Panc1 (cell line): Measurements from ENCODE around the gene IGF1R. TPM values are rescaled to one million over a fixed set of nuclear protein-coding genes. Genes with fewer than 3 reads are reported as not detected.

Experiments
- ATAC-seq: fragments of 200-7000 bp; cut with Tn5 transposase; 2 replicates; pipeline ENCODE4 v1.9.1; 2020; ENCODE audit warnings: mild to moderate bottlenecking, moderate library complexity
- BruUV-seq: library from RNA; stranded (reverse); fragments of 400-500 nt; replicated peaks from 2 replicates; lab custom pipeline; 2021; lab: Mats Ljungman, UMichigan
- CTCF ChIA-PET: fragments of 300-600 bp; sonication (Branson Sonifier 250); formaldehyde crosslinking; loops from one replicate; lab custom pipeline; 2022; ENCODE audit warnings: antibody characterized with exemption; lab: Charles Lee
- POLR2A ChIA-PET: fragments of 300-600 bp; sonication (Branson Sonifier 250); formaldehyde crosslinking; loops from one replicate; lab custom pipeline; 2022; ENCODE audit warnings: antibody characterized with exemption; lab: Charles Lee
- DNase-seq: peaks from one replicate; pipeline ENCODE4 v3.0.0-alpha.2; 2010; ENCODE audit warnings: low read depth, low spot score
- H3K27ac ChIP-seq: 2 replicates; pipeline ENCODE4 v1.5.1; 2011; ENCODE audit warnings: mild to moderate bottlenecking, low read length, inconsistent platforms
- H3K27me3 ChIP-seq: fragments of 200-500 bp; sonication (Bioruptor generic); 2 replicates; pipeline ENCODE4 v1.6.0; 2014; ENCODE audit warnings: low read length, inconsistent platforms; ENCODE audit not compliant: control insufficient read depth, insufficient read depth
- H3K36me3 ChIP-seq: fragments of 200-500 bp; sonication (Bioruptor generic); 2 replicates; pipeline ENCODE4 v1.5.1; 2014; ENCODE audit warnings: inconsistent platforms, mild to moderate bottlenecking, low read length, moderate library complexity; ENCODE audit not compliant: control insufficient read depth, insufficient read depth
- H3K4me1 ChIP-seq: 2 replicates; pipeline ENCODE4 v1.5.1; 2011; ENCODE audit warnings: inconsistent platforms, mild to moderate bottlenecking, low read length, moderate library complexity; ENCODE audit not compliant: control insufficient read depth, insufficient read depth
- H3K4me3 ChIP-seq, 2 experiments: 2 replicates each; pipeline ENCODE4 v1.5.1; 2011 to 2012; ENCODE audit warnings: low read depth in 2 of 2, low read length in 2 of 2, mild to moderate bottlenecking in 2 of 2, inconsistent platforms in 1 of 2, moderate library complexity in 1 of 2
- H3K9me3 ChIP-seq: fragments of 200-500 bp; sonication (Bioruptor generic); 2 replicates; pipeline ENCODE4 v1.5.1; 2014; ENCODE audit warnings: low read depth, mild to moderate bottlenecking, inconsistent platforms, low read length, moderate library complexity; ENCODE audit not compliant: control insufficient read depth, insufficient read depth
- POLR2AphosphoS5 ChIP-seq: IDR thresholded peaks from 2 replicates; pipeline ENCODE4 v1.6.1; 2012; ENCODE audit warnings: mild to moderate bottlenecking, low read depth, low read length, moderate library complexity
- SIN3A ChIP-seq: IDR thresholded peaks from 2 replicates; pipeline ENCODE4 v1.6.1; 2012; ENCODE audit warnings: low read depth, mild to moderate bottlenecking, low read length, moderate library complexity, borderline replicate concordance; ENCODE audit not compliant: insufficient read depth
- TCF7L2 ChIP-seq: IDR thresholded peaks from 2 replicates; pipeline ENCODE4 v1.6.1; 2011; ENCODE audit warnings: mild to moderate bottlenecking, low read depth, low read length, inconsistent platforms
- in situ Hi-C: cut with HindIII; loops from 2 replicates; pipeline ENCODE4 v1.10.0; 2016; ENCODE audit warnings: low sequenced_read_pairs, low pct_unique_long_range_greater_than_20kb
- intact Hi-C: fragments of 100-400 bp; cut with micrococcal nuclease; formaldehyde crosslinking; loops from one replicate; pipeline ENCODE4 v1.10.0; 2022; ENCODE audit not compliant: unreplicated experiment
- microRNA-seq: library from miRNA; unstranded; fragments of <30 nt; microRNA quantifications from one replicate; pipeline ENCODE4 v1.1.0, GENCODE V29; 2020; ENCODE audit not compliant: unreplicated experiment
- total RNA-seq: library from RNA; stranded (reverse); gene quantifications from one replicate; pipeline ENCODE4 v1.2.1, GENCODE V29; 2021; ENCODE audit not compliant: unreplicated experiment
- TF ChIP-seq, protein P1 (sequence below), 2 experiments: IDR thresholded peaks; 2 replicates each; pipeline ENCODE4 v1.6.1; 2011 to 2012; ENCODE audit warnings: low read depth in 2 of 2, control low read depth in 1 of 2, low read length in 1 of 2, mild to moderate bottlenecking in 1 of 2, moderate library complexity in 1 of 2; ENCODE audit not compliant: insufficient read depth in 1 of 2
- TF ChIP-seq, protein P2 (sequence below): fragments of 450-650 bp; IDR thresholded peaks from 2 replicates; pipeline ENCODE4 v1.5.1; 2017; ENCODE audit warnings: mild to moderate bottlenecking

IGF1R gene
- total RNA-seq, 1 experiment from 2014 or later: 77.1 TPM

GRCh38 chr15:99010768-99011167 lies 362.4 kb downstream of the IGF1R start:
- no peak overlapping the region for H3K4me3 ChIP-seq
- in situ Hi-C loops: no loop called here
- no peaks in the 10 kb centered on the region for H3K27me3 ChIP-seq
- no peak for ATAC-seq
- BruUV-seq: no TSS peak
- no peak overlapping the region for H3K27ac ChIP-seq
- ChIA-PET CTCF (no interaction called here), POLR2A (no interaction called here)
- no peaks in the 10 kb centered on the region for H3K36me3 ChIP-seq
- no peak for DNase-seq
- peaks cover under 1% of the 10 kb centered on the region; the same call in 1 of the 2 replicates for H3K4me1 ChIP-seq
- H3K9me3 ChIP-seq: no peaks in the 10 kb centered on the region
- intact Hi-C loops: no loop called here
- TF ChIP-seq TCF7L2 (no peak), SIN3A (no peak), POLR2AphosphoS5 (no peak)
- TF ChIP-seq, protein P1, sequence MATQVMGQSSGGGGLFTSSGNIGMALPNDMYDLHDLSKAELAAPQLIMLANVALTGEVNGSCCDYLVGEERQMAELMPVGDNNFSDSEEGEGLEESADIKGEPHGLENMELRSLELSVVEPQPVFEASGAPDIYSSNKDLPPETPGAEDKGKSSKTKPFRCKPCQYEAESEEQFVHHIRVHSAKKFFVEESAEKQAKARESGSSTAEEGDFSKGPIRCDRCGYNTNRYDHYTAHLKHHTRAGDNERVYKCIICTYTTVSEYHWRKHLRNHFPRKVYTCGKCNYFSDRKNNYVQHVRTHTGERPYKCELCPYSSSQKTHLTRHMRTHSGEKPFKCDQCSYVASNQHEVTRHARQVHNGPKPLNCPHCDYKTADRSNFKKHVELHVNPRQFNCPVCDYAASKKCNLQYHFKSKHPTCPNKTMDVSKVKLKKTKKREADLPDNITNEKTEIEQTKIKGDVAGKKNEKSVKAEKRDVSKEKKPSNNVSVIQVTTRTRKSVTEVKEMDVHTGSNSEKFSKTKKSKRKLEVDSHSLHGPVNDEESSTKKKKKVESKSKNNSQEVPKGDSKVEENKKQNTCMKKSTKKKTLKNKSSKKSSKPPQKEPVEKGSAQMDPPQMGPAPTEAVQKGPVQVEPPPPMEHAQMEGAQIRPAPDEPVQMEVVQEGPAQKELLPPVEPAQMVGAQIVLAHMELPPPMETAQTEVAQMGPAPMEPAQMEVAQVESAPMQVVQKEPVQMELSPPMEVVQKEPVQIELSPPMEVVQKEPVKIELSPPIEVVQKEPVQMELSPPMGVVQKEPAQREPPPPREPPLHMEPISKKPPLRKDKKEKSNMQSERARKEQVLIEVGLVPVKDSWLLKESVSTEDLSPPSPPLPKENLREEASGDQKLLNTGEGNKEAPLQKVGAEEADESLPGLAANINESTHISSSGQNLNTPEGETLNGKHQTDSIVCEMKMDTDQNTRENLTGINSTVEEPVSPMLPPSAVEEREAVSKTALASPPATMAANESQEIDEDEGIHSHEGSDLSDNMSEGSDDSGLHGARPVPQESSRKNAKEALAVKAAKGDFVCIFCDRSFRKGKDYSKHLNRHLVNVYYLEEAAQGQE (IDR thresholded peaks at IDR 0.05; ENCODE audit: insufficient read depth in 1 of 2, low read depth in 2 of 2, low read length in 1 of 2): no peak
- TF ChIP-seq, protein P2, sequence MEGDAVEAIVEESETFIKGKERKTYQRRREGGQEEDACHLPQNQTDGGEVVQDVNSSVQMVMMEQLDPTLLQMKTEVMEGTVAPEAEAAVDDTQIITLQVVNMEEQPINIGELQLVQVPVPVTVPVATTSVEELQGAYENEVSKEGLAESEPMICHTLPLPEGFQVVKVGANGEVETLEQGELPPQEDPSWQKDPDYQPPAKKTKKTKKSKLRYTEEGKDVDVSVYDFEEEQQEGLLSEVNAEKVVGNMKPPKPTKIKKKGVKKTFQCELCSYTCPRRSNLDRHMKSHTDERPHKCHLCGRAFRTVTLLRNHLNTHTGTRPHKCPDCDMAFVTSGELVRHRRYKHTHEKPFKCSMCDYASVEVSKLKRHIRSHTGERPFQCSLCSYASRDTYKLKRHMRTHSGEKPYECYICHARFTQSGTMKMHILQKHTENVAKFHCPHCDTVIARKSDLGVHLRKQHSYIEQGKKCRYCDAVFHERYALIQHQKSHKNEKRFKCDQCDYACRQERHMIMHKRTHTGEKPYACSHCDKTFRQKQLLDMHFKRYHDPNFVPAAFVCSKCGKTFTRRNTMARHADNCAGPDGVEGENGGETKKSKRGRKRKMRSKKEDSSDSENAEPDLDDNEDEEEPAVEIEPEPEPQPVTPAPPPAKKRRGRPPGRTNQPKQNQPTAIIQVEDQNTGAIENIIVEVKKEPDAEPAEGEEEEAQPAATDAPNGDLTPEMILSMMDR: no peak

Small RNA genes lying within 50 kb of the gene (microRNA-seq; reads per million reads assigned to microRNA genes)
- gene MIR4714: 2.2 reads per million
